ENCODE measurements around the gene DPP10.

Gene DPP10

GRCh38 chr2:115314119-115314518, 871.7 kb downstream of the DPP10 start:
- Mint-ChIP-seq H3K27ac (no peak overlapping the region), H3K36me3 (ENCODE audit: low read depth) (no peaks in the 10 kb centered on the region), H3K4me3 (no peak overlapping the region), H3K4me1 (no peaks in the 10 kb centered on the region), H3K27me3 (no peaks in the 10 kb centered on the region), H3K9me3 (peaks cover 6% of the 10 kb centered on the region)
- no peak for DNase-seq
- ATAC-seq: no peak

- no peak overlapping the region for H3K4me3 Mint-ChIP-seq
- no peak for ATAC-seq
- H3K9me3 Mint-ChIP-seq: peaks cover 4% of the 10 kb centered on the region
- no peaks in the 10 kb centered on the region for H3K27me3 Mint-ChIP-seq
- no peak for DNase-seq
- no peaks in the 10 kb centered on the region for H3K36me3 Mint-ChIP-seq (ENCODE audit: low read depth)
- H3K27ac Mint-ChIP-seq: no peak overlapping the region
- H3K4me1 Mint-ChIP-seq: no peaks in the 10 kb centered on the region
Measured at GRCh38 chr2:115327061-115327460, 884.6 kb downstream of the DPP10 start.

DNA sequence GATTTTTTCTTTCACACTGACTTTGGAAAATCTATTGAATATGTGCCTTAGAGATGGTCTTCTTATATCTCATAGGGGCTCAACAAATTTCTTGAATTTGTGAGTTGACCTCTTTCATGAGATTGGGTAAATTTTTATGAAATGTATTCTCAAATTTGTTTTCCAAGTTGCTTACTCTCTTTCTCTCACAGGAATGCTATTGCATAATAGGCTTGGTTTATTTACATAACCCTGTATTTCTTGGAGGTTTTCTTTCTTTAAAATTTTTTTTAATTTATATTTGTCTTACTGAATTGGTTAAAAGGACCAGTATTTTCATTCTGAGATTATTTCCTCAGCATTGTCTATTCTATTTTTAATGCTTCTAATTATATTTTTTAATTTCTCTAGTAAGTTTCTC, 917.1 kb downstream of the DPP10 start:
- no peaks in the 10 kb centered on the region for H3K4me1 Mint-ChIP-seq
- H3K9me3 Mint-ChIP-seq: peaks cover 30% of the 10 kb centered on the region
- H3K27ac Mint-ChIP-seq: no peak overlapping the region
- DNase-seq: no peak
- ATAC-seq: no peak
- H3K36me3 Mint-ChIP-seq (ENCODE audit: low read depth): no peaks in the 10 kb centered on the region
- no peak overlapping the region for H3K4me3 Mint-ChIP-seq
- H3K27me3 Mint-ChIP-seq: no peaks in the 10 kb centered on the region

- Mint-ChIP-seq H3K4me1 (no peaks in the 10 kb centered on the region), H3K27ac (no peak overlapping the region), H3K27me3 (no peaks in the 10 kb centered on the region), H3K4me3 (no peak overlapping the region), H3K36me3 (ENCODE audit: low read depth) (no peaks in the 10 kb centered on the region), H3K9me3 (peaks cover 11% of the 10 kb centered on the region)
- DNase-seq (no peak), ATAC-seq (no peak)
Measured at GRCh38 chr2:115364093-115364492, 921.7 kb downstream of the DPP10 start.

- Mint-ChIP-seq H3K36me3 (ENCODE audit: low read depth) (peaks cover 2% of the 10 kb centered on the region), H3K9me3 (peaks cover 15% of the 10 kb centered on the region), H3K4me3 (no peak overlapping the region), H3K4me1 (no peaks in the 10 kb centered on the region), H3K27ac (no peak overlapping the region), H3K27me3 (no peaks in the 10 kb centered on the region)
- DNase-seq (no peak), ATAC-seq (no peak)
Measured at GRCh38 chr2:115369400-115369799, 927.0 kb downstream of the DPP10 start.

DNA sequence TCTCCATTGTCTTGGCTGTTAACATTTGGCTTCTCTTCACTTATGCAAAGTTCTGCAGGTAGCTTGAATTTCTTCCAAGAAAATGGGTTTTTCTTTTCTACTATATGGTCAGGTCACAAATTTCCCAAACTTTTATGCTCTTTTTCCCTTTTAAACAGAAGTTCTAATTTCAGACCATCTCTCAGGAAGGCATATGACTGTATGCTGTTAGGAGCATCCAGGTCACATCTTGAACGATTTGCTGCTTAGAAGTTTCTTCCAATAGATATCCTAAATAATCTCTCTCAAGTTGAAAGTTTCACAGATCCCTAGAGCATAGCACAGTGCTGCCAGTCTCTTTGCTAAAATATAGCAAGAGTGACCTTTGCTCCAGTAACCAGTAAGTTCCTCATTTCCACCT, 932.5 kb downstream of the DPP10 start:
- no peak for DNase-seq
- Mint-ChIP-seq H3K27me3 (no peaks in the 10 kb centered on the region), H3K27ac (no peak overlapping the region), H3K36me3 (ENCODE audit: low read depth) (peaks cover 4% of the 10 kb centered on the region), H3K4me3 (no peak overlapping the region), H3K9me3 (peaks cover 28% of the 10 kb centered on the region), H3K4me1 (no peaks in the 10 kb centered on the region)
- no peak for ATAC-seq

DNA sequence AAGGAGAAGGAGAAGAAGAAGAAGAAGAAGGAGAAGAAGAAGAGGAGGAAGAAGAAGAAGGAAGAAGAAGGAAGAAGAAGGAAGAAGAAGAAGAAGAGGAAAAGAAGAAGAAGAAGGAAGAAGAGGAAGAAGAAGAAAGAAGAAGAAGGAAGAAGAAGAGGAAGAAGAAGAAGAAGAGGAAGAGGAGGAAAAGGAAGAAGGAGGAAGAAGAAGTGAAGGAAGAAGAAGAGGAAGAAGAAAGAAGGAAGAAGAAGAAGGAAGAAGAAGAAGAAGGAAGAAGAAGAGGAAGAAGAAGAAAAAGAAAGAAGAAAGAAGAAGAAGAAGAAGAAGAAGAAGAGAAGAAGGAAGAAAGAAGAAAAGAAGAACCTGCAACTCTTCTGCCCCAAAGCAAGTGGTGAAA, 942.0 kb downstream of the DPP10 start:
- no peaks in the 10 kb centered on the region for H3K36me3 Mint-ChIP-seq (ENCODE audit: low read depth)
- no peaks in the 10 kb centered on the region for H3K4me1 Mint-ChIP-seq
- DNase-seq (no peak), ATAC-seq (no peak)
- H3K9me3 Mint-ChIP-seq: peaks cover 23% of the 10 kb centered on the region
- no peaks in the 10 kb centered on the region for H3K27me3 Mint-ChIP-seq
- no peak overlapping the region for H3K4me3 Mint-ChIP-seq
- H3K27ac Mint-ChIP-seq: no peak overlapping the region

DNA sequence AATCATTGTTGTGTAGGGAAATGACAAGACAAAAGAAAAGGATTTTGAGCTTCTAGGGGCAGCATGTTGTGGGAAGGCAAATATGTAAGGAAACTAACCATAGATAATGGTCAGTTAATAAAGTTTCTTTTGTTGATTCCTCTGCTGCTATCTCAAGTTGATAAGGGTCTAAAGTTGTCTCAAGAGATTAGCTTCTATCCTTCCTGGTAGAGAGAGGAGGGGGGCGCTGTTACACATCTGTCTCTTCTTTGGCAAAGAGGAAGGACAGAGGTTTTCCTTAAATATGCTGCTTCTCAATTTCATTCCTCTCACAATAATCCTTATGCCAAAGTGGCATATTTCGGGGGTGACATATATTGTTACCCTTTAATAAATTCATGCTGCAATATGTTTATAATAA, 944.0 kb downstream of the DPP10 start:
- Mint-ChIP-seq H3K4me3 (no peak overlapping the region), H3K27ac (no peak overlapping the region), H3K9me3 (peaks cover 17% of the 10 kb centered on the region), H3K27me3 (no peaks in the 10 kb centered on the region), H3K36me3 (ENCODE audit: low read depth) (no peaks in the 10 kb centered on the region), H3K4me1 (no peaks in the 10 kb centered on the region)
- DNase-seq (no peak), ATAC-seq (no peak)

- no peak overlapping the region for H3K27ac Mint-ChIP-seq
- H3K36me3 Mint-ChIP-seq (ENCODE audit: low read depth): no peaks in the 10 kb centered on the region
- no peaks in the 10 kb centered on the region for H3K4me1 Mint-ChIP-seq
- H3K9me3 Mint-ChIP-seq: peaks cover 10% of the 10 kb centered on the region
- H3K27me3 Mint-ChIP-seq: no peaks in the 10 kb centered on the region
- DNase-seq (no peak), ATAC-seq (no peak)
- H3K4me3 Mint-ChIP-seq: no peak overlapping the region
Measured at GRCh38 chr2:115389024-115389423, 946.6 kb downstream of the DPP10 start.

DNA sequence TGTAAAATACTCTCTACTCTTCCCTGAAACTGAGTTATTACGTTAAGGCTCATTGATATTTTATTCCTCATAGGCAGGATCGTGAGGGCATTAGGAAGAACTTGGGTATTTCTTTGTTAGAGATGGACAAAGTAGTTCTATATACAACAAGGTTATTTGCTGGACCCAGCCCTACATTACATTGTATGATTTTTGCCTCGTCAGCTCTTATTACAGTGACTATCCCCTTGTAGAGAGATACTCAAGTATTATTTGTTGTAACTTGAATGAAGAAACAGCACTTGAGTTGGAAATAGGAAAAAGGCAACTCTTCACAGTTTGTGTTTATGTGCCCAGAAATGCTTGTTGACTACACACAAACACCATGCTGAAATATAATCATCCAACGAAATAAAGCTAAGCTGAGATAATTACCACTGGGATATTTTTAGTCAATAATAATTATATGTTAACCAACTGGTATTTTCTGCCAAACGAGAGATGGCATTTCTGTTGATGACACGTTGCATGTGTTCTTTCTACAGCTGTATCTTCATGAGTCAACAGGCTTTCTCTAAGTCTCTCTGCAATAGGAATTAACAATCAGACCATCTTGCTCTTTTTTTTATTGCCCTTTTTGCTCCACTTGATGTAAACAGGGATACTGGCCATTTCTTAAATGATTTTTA, 947.6 kb downstream of the DPP10 start:
- ATAC-seq (no peak), DNase-seq (no peak)
- no peaks in the 10 kb centered on the region for H3K36me3 Mint-ChIP-seq (ENCODE audit: low read depth)
- H3K4me1 Mint-ChIP-seq: no peaks in the 10 kb centered on the region
- no peaks in the 10 kb centered on the region for H3K27me3 Mint-ChIP-seq
- H3K27ac Mint-ChIP-seq: no peak overlapping the region
- peaks cover 1% of the 10 kb centered on the region for H3K9me3 Mint-ChIP-seq
- no peak overlapping the region for H3K4me3 Mint-ChIP-seq

DNA sequence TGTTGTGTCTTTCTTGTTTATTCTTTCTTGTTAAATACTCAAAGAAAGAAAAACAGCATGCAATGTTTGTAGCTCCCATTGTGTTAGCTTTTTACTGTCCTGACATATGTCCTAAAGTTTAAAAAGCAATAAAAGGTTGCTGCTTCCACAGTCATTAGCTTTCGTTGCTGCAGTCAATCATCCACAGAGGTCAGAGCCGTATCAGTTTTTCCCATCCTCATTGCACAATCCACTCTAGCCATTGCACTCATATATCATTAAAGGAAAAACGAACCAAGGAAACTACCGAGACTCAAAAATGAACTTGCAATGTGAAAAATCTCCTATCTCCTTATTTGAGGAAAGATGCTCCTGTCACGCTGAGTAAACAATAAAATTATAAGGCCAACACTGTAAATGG, 954.1 kb downstream of the DPP10 start:
- Mint-ChIP-seq H3K4me3 (no peak overlapping the region), H3K27ac (no peak overlapping the region), H3K27me3 (no peaks in the 10 kb centered on the region), H3K36me3 (ENCODE audit: low read depth) (no peaks in the 10 kb centered on the region), H3K9me3 (no peaks in the 10 kb centered on the region), H3K4me1 (no peaks in the 10 kb centered on the region)
- no peak for DNase-seq
- no peak for ATAC-seq

GRCh38 chr2:115400940-115401339, 958.5 kb downstream of the DPP10 start:
- Mint-ChIP-seq H3K36me3 (ENCODE audit: low read depth) (no peaks in the 10 kb centered on the region), H3K4me3 (no peak overlapping the region), H3K4me1 (no peaks in the 10 kb centered on the region), H3K27me3 (no peaks in the 10 kb centered on the region), H3K27ac (no peak overlapping the region), H3K9me3 (no peaks in the 10 kb centered on the region)
- no peak for ATAC-seq
- no peak for DNase-seq

GRCh38 chr2:115412501-115412900, 970.1 kb downstream of the DPP10 start:
- Mint-ChIP-seq H3K9me3 (peaks cover 28% of the 10 kb centered on the region), H3K4me1 (no peaks in the 10 kb centered on the region), H3K27me3 (no peaks in the 10 kb centered on the region), H3K27ac (no peak overlapping the region), H3K4me3 (no peak overlapping the region), H3K36me3 (ENCODE audit: low read depth) (no peaks in the 10 kb centered on the region)
- ATAC-seq (no peak), DNase-seq (no peak)

DNA sequence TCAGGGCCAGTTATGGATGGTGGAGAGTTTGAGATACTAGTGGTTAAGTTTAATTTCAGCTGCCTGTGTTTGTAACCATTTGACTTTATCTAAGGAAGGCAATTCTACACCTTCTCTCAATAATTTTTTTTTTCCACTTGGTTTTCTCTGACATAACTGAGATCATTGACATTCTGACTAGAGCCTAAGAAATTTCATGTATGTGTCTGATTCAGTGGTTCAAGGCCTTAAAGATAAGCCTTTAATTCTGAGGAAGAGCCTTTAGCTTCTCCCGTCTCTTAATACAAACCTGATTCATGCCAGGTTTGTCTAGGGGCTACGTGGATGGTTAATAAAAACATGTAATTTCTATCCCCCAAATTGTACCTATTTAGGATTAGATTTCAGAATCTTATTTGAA, 971.4 kb downstream of the DPP10 start:
- no peaks in the 10 kb centered on the region for H3K36me3 Mint-ChIP-seq (ENCODE audit: low read depth)
- H3K27me3 Mint-ChIP-seq: no peaks in the 10 kb centered on the region
- H3K9me3 Mint-ChIP-seq: peaks cover 28% of the 10 kb centered on the region
- H3K27ac Mint-ChIP-seq: no peak overlapping the region
- no peaks in the 10 kb centered on the region for H3K4me1 Mint-ChIP-seq
- DNase-seq (no peak), ATAC-seq (no peak)
- no peak overlapping the region for H3K4me3 Mint-ChIP-seq

- no peak for DNase-seq
- no peak overlapping the region for H3K27ac Mint-ChIP-seq
- H3K4me3 Mint-ChIP-seq: no peak overlapping the region
- no peak for ATAC-seq
- H3K27me3 Mint-ChIP-seq: no peaks in the 10 kb centered on the region
- H3K9me3 Mint-ChIP-seq: peaks cover 28% of the 10 kb centered on the region
- H3K4me1 Mint-ChIP-seq: no peaks in the 10 kb centered on the region
- no peaks in the 10 kb centered on the region for H3K36me3 Mint-ChIP-seq (ENCODE audit: low read depth)
Measured at GRCh38 chr2:115414466-115414865, 972.0 kb downstream of the DPP10 start.

GRCh38 chr2:115422004-115422634, 979.7 kb downstream of the DPP10 start:
- H3K27ac Mint-ChIP-seq: no peak overlapping the region
- H3K27me3 Mint-ChIP-seq: no peaks in the 10 kb centered on the region
- H3K4me3 Mint-ChIP-seq: no peak overlapping the region
- H3K9me3 Mint-ChIP-seq: peaks cover 16% of the 10 kb centered on the region
- DNase-seq (no peak), ATAC-seq (no peak)
- H3K36me3 Mint-ChIP-seq (ENCODE audit: low read depth): no peaks in the 10 kb centered on the region
- H3K4me1 Mint-ChIP-seq: no peaks in the 10 kb centered on the region
